ENCODE measurements around the gene PFN1.

Gene PFN1

GRCh38 chr17:4967539-4968485, 19.5 kb upstream of the PFN1 start, which contains the start of gene SPAG7:
SPAG7 (minus strand) TSS chr17:4967817; CDS start chr17:4967804, 13 bp downstream.
- peak; percentile 88 to 89 for DNase-seq

DNA sequence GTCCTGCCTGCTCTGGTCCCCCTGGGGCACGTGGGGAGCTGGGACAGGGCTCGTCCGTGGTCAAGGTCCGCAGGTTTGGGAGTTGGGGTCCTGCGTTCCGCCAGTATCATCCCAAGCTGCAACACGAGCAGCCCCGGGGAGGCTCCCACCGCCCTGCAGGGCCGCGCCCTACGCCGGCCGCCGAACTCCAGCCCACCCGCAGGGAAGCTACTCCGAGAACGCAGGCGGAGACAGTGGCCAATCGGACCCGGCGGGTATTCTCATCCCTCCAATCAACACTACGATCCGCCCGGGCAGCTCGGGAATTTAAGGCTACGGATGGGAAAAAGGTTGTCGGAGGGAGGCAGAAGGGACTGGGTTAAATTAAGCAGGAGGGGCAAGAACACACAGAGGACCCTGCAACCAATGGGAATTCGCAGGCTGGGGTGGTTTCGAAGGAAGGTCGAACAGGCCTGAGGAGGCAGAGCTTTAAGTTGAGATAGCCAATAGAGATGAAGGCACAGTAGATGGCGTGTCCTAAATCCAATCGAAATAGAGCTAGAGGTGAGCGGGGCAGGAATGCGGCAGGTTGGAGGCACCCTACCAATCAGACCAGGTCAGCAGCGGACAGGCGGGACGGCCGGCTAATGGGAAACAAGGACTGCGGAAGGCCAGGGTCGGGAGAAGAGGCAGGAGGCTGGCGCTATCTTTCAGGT, 18.7 kb upstream of the PFN1 start:
- peak; percentile 84 to 93 for DNase-seq

DNA sequence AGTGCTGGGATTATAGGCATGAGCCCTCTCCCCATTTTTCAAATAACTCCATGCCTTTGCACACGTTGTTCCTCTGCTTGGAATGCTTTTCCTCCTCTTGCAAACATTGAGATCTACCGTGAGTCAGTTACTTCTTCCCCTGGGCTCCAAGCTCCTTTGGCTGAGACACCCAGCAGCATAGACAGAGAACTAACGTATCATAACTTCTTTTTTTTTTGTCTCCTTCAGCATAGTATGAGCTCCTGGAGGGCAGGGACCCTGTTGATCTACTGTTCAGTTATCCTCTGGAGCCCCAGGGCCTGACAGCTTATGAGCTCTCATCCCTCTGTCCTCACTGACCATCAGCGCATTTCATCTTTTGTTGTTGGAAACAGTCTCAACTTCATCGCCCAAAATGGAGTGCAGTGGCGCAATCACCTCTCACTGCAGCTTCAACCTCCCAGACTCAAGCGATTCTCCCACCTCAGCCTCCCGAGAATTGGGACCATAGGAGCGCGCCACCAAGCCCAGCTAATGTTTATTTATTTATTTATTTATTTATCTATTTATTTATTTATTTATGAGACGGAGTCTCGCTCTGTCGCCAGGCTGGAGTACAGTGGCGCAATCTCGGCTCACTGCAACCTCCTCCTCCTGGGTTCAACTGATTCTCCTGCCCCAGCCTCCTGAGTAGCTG, 17.1 kb upstream of the PFN1 start:
- DNase-seq, result no peak

DNA sequence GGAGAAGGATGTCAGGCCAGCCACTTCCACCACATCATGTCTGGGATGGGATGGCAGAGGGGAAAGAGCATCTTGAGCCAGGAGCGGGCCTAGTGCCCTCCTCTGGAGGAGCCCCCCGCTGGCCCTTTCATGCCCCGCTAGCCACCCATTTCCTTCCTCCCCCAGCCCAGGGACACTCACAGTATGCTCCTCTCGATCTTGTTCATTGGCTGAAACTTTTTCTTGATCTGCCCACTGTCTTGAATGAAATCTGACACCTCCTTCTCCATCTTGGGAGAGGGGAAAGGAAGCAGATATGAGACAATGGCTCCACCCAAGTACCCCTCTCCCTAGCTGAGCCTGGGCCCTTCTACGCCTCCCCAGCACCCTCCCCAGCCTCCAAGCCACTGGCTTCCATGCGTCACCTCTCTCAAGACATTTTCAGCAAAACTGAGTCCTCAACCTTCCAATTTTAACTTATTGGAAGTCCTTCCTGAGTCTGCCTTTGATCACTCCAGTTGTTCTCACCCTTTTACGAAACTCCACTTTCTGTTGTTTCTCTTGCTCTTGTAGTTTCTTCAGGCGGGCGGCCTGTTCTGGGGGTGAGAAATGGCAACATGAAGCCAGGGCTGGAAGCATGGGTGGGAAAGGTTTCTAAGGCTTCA, 12.1 kb upstream of the PFN1 start:
- DNase-seq, result no peak

DNA sequence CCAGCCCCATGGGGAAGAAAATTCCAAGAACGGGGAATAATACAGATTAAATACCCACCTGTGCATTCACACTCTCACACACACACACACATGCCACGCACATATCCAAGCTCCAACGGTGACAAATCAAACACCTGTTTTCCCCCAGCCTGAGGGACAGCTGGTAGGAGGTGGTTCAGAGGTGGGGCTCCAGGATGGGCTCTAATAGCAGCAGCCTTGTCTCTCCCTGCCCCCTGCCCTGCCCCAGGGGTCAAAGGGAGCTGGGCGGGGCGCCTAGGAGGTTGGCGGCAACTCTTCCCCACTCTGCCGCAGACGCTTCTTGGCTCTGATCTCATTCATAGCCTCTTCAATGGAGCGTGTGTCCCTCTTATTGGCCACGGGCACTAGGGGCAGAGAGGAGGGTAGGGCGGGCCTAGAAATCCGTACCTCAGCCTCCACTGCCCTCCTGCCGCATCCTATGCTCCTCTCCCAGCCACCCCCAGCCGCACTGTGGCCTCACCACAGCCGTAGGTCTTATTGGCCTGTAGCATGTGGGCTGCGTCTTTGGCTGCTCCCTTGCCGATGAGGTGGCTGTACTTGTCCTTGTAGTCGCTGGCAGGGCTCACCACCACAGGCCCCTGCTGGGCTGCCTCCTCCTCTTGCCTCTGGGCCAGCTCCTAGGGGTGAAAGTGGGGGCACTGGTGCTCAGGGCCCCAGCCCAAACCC, 11.1 kb upstream of the PFN1 start:
- DNase-seq, result no peak

GRCh38 chr17:4958102-4958501, 9.8 kb upstream of the PFN1 start:
- DNase-seq, result no peak

GRCh38 chr17:4956493-4957061, 8.2 kb upstream of the PFN1 start:
- DNase-seq, result peak in 1 of 2 experiments; percentile 43

GRCh38 chr17:4955091-4955490, 6.8 kb upstream of the PFN1 start:
- DNase-seq, result no peak

DNA sequence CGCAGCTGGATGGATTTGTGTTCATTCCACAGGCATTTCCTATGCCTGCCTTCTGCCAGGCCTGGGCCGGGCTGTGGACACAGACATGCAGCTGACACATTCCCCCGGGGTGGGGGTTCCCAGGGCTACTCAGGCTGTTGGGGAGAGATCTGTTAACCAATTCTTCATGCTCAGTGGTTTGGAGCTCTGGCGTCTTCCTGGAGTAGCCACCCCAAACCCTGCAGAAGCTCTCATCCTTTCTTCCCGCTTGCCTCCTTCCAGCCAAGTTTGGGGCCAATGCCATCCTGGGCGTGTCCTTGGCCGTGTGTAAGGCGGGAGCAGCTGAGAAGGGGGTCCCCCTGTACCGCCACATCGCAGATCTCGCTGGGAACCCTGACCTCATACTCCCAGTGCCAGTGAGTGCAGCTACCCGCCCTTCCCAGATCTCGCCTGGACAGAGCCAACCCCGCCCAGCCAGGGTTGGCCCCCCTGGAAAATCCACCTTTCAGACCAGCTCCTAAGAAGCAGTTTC, 5.2 kb upstream of the PFN1 start:
- no peak for DNase-seq

DNA sequence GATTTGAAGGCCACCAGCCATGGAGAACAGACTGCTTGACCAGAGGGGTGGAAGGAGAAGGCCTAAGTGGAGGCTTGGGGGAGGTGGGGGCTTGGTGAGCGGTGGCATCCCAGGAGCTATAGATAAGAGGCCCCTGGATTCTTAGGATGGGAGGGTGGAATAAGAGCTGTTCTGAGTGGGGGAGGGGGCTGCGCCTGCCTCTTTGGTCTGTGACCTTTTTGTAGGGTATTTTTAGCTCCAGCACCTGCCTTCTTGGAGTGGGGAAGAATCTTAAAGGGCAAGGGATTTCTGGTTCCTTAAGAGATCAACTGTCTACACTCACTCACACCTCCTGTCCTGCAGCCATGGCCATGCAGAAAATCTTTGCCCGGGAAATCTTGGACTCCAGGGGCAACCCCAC, 3.2 kb upstream of the PFN1 start:
- DNase-seq, result no peak

- no peak for DNase-seq
Observed at GRCh38 chr17:4950746-4951204, 2.4 kb upstream of the PFN1 start, which contains the start of gene ENO3. ENO3 (plus strand) TSS chr17:4951119; CDS start chr17:4951830, 711 bp downstream.

DNA sequence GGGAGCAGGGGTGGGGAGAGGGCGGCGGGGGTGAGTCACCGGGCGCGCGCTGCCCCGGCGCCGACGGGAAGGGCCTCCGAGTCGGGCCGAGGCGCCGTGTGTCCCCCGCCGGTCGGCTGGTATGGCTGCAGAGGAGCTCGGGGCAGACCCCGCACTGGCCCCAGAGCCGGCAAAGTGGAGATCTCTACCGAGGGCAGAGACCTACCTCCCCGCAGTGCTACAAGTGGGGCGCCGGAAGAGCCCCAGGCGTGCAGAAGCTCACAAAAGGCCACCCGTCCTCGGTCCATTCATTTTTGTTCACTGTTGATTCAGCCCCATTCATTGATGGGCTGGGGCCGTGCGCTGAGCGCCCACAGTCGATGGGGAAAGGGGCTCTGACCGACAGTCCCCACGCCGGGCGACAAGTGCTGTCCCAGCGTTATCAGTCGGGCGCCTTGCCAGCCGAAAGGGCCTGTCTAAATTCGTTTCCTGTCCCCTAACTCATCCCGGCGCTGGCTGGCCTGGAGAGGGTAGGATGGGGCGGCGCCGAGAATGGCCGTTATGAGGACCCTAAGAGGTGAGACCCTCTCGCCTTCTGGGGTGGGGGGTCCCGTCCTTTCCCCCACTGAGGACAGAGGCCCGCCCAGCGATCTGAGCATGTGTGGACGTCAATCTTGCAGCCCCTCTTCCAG, 1.9 kb upstream of the PFN1 start:
- peak in 1 of 2 experiments; percentile 39 for DNase-seq

DNA sequence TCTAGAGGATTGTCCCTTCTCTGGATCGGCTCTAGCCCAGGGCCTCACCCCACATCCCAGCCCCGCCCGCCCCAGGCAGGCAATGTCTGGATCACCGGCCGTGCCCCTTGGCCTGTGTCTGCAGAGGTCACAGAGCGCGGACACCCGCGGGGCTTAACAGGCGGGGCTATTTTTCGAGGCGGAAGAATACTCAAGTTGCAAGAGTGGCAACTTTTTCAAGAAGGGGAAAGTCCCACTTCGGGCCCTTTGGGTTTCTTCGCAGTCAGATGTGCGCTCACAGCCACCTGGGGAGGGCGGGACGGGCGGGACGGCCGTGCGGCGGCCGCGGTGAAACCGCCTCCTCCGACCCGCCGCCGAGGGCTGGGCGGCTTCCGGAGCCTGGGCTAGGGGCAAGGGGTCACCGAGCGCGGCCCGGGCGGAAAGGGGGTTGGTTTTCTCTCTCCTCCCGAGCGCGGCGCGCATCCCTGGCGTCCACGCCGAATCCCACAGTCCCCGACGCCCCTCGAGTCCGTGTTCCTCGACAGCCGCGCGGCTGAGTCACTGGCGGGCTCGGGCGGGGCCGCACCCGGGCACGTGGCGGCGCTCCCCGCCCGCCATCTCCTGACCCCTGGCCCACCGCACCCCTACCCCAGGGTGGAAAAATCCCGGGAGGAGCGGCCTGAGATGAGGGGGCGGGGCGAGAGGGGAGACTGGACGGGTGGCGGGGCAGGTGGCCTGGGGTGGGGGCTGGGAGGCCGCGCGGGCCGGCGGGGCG, 1.2 kb upstream of the PFN1 start:
- peak; percentile 74 to 78 for DNase-seq

- DNase-seq, result peak; percentile 66 to 73
Observed at GRCh38 chr17:4948931-4949320, 596 bp upstream of the PFN1 start.

DNA sequence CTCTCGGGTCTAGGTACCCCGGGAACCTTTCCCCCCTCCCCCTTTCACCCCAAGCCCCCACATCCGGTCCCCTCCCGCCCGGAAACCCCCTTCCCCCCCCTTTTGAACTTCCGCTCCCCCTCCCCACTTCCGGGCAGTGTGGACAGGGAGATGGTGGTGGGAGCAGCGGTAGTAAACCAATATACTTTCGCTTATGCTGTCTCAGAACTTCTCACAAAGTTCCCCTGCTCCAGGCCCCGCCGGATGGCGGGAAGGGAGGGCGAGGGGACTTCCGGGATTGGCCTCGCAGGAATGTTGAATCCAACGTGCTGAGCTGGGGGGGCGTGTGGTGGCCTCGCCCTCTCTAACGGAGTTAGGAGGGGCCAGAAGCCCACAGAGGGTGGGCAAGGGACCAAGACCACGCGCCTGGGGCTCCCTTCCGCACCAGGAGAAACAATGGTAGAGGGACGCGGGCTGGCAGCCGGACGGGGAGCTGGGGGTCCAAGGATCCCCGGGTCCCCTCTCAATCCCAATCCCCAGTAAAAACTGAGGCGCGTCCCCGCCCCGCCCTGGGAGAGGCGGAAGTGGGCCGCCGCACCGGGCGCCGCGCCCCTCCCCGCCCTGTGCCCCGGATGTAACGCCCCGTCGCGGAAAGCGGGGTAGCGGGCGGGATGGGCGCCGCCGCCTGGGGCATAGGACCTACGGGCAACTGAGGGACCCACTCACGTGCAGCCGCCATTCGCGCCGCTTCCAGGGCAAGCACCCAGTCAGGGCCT, 742 bp downstream of the PFN1 start:
- DNase-seq, result peak; percentile 63 to 68

GRCh38 chr17:4947010-4947410, 1.3 kb downstream of the PFN1 start:
- no peak for DNase-seq

- no peak for DNase-seq
Observed at GRCh38 chr17:4946312-4946976, 1.9 kb downstream of the PFN1 start.

DNA sequence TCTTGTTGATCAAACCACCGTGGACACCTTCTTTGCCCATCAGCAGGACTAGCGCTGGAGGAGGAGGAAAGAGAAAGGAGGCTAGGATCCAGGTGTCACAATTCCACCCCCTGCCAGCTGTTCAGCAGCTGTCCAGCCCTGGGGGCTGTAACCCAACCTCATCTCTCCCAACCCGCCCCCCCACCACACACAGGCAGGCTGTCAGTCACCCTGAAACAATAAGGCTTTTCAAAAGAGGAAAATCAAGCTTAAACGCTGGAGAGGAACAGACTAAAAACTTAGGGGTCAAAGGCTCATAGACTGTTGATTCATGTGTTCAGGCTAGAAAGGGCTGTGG, 2.4 kb downstream of the PFN1 start:
- DNase-seq, result no peak

Measured in stimulated activated CD4-positive, alpha-beta T cell treated with anti-CD3 and anti-CD28 coated beads, Interleukin-4, amount 100 ng/mL, for 4 hours (primary cell).